ENCODE measurements around the gene COX5A. TPM values are rescaled to one million over a fixed set of nuclear protein-coding genes. Genes with fewer than 3 reads are reported as not detected.

COX5A gene
- total and polyA plus RNA-seq, 2 of the 13 experiments (the other 11 are each of a cell fraction or from before 2014, with no cell fraction given), result 158 to 218 TPM

DNA sequence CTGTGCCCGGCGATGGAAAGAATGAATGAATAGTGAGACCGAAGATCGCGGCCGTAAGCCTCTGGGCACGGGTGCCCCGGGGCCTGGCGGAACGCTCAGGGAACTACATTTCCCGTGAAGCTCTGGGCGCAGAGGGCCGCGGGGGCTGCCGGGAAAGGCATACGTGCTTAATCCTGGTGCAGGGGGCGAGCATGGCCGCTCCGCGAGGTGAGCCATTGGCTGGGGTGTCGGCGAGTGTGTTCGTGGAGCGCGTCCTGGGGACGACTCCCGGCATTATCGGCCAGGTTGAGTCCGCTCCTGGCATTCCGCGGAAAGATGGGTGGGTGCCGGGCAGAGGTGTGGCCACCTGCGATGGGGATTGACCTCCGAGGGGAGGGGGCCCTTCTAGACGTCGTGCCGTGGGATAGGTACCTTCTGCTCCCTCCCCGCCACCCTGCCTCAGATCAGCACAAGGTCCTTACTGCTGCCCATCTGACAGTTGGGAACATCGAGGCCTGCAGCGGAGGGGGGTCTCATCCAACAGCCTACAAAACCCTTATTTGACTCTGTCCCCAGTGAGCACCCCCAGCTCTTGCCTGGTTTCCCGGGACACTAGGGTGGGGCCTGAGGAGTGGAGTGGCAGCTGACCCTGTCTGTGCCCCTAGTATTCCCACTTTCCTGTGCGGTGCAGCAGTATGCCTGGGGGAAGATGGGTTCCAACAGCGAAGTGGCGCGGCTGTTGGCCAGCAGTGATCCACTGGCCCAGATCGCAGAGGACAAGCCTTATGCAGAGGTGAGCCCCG is 47.8 kb downstream of the COX5A start, which contains the start of gene MPI:
Gene MPI (plus strand): TSS at position 160 of the 782 bp plus-strand sequence. CDS start 32 bp downstream, at position 192.
- peak; percentile 32 for FAIRE-seq
- H3K4me1 ChIP-seq (ENCODE audit: insufficient read depth, low read length), result peaks cover 31% of the 10 kb centered on the region
- H3K4me2 ChIP-seq (ENCODE audit: low read depth, low read length), result peak within 1 kb of the TSS; percentile 84
- peak; percentile 96 for ATAC-seq
- H3K36me3 ChIP-seq (replicated peaks in 1 of 2; ENCODE audit: control insufficient read depth in 1 of 2, insufficient read depth in 2 of 2, low read length in 2 of 2), result peaks cover 11 to 15% of the 10 kb centered on the region in 2 experiments; a peak in 4 of 5 replicates
- H3K27me3 ChIP-seq (ENCODE audit: control insufficient read depth in 1 of 2, insufficient read depth in 2 of 2, low read length in 2 of 2), result no peaks in the 10 kb centered on the region; a peak in 1 of 5 replicates
- CTCF ChIA-PET (ENCODE audit: low intra/inter-chr PET ratio, low total read pairs), result no interaction called here
- DNase-seq (ENCODE audit: low spot score), result peak; percentile 75
- H3K9ac ChIP-seq (ENCODE audit: insufficient read depth, low read depth, low read length), result peak within 1 kb of the TSS; percentile 95
- 0% methylated on average over 7 of the region's 47 CpGs for WGBS (ENCODE audit: low lambda C conversion rate)
- BruUV-seq (replicated peaks), result TSS peak; percentile 84
- peak within 1 kb of the TSS; percentile 70 for H3K27ac ChIP-seq (ENCODE audit: extremely low read length, insufficient read depth, low read length)
- H3K79me2 ChIP-seq (ENCODE audit: insufficient read depth, low read length), result peaks cover 11% of the 10 kb centered on the region
- no peaks in the 10 kb centered on the region for H3K9me3 ChIP-seq (ENCODE audit: low read length)
- intact Hi-C loops (cut with micrococcal nuclease; ENCODE audit: unreplicated experiment) (no loop called here), in situ Hi-C loops (cut with HindIII; ENCODE audit: extremely low pct_ligation_motif_present, low pct_unique_long_range_greater_than_20kb) (no loop called here)
- H2AFZ ChIP-seq (ENCODE audit: low read length), result peak within 1 kb of the TSS; percentile 78
- H3K4me3 ChIP-seq (replicated peaks in 1 of 3; ENCODE audit: insufficient read depth in 1 of 3, low read depth in 2 of 3, low read length in 3 of 3), result peak within 1 kb of the TSS; percentile 73 to 99 (median 94)
- POLR2A ChIA-PET, result interaction anchor here (1.0 to 3.3 kb wide), 9 partner anchors 8 to 71 kb away, joined by 3 to 23 read pairs (median 4); partner anchors contain the start of genes FAM219B and SCAMP2
- no peaks in the 10 kb centered on the region; the same call in 1 of the 2 replicates for H4K20me1 ChIP-seq (ENCODE audit: insufficient read depth, low read length)
- TF ChIP-seq ZNF709 (CRISPR knock-in tag; IDR thresholded peaks at IDR 0.05), result peak; percentile 41; the same call in 1 of the 2 replicates
- TF ChIP-seq, protein P1, sequence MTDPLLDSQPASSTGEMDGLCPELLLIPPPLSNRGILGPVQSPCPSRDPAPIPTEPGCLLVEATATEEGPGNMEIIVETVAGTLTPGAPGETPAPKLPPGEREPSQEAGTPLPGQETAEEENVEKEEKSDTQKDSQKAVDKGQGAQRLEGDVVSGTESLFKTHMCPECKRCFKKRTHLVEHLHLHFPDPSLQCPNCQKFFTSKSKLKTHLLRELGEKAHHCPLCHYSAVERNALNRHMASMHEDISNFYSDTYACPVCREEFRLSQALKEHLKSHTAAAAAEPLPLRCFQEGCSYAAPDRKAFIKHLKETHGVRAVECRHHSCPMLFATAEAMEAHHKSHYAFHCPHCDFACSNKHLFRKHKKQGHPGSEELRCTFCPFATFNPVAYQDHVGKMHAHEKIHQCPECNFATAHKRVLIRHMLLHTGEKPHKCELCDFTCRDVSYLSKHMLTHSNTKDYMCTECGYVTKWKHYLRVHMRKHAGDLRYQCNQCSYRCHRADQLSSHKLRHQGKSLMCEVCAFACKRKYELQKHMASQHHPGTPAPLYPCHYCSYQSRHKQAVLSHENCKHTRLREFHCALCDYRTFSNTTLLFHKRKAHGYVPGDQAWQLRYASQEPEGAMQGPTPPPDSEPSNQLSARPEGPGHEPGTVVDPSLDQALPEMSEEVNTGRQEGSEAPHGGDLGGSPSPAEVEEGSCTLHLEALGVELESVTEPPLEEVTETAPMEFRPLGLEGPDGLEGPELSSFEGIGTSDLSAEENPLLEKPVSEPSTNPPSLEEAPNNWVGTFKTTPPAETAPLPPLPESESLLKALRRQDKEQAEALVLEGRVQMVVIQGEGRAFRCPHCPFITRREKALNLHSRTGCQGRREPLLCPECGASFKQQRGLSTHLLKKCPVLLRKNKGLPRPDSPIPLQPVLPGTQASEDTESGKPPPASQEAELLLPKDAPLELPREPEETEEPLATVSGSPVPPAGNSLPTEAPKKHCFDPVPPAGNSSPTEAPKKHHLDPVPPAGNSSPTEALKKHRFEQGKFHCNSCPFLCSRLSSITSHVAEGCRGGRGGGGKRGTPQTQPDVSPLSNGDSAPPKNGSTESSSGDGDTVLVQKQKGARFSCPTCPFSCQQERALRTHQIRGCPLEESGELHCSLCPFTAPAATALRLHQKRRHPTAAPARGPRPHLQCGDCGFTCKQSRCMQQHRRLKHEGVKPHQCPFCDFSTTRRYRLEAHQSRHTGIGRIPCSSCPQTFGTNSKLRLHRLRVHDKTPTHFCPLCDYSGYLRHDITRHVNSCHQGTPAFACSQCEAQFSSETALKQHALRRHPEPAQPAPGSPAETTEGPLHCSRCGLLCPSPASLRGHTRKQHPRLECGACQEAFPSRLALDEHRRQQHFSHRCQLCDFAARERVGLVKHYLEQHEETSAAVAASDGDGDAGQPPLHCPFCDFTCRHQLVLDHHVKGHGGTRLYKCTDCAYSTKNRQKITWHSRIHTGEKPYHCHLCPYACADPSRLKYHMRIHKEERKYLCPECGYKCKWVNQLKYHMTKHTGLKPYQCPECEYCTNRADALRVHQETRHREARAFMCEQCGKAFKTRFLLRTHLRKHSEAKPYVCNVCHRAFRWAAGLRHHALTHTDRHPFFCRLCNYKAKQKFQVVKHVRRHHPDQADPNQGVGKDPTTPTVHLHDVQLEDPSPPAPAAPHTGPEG (CRISPR knock-in tag; IDR thresholded peaks at IDR 0.05), result peak; percentile 47; the same call in 1 of the 2 replicates
- TF ChIP-seq, protein P2, sequence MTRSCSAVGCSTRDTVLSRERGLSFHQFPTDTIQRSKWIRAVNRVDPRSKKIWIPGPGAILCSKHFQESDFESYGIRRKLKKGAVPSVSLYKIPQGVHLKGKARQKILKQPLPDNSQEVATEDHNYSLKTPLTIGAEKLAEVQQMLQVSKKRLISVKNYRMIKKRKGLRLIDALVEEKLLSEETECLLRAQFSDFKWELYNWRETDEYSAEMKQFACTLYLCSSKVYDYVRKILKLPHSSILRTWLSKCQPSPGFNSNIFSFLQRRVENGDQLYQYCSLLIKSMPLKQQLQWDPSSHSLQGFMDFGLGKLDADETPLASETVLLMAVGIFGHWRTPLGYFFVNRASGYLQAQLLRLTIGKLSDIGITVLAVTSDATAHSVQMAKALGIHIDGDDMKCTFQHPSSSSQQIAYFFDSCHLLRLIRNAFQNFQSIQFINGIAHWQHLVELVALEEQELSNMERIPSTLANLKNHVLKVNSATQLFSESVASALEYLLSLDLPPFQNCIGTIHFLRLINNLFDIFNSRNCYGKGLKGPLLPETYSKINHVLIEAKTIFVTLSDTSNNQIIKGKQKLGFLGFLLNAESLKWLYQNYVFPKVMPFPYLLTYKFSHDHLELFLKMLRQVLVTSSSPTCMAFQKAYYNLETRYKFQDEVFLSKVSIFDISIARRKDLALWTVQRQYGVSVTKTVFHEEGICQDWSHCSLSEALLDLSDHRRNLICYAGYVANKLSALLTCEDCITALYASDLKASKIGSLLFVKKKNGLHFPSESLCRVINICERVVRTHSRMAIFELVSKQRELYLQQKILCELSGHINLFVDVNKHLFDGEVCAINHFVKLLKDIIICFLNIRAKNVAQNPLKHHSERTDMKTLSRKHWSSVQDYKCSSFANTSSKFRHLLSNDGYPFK (CRISPR knock-in tag; IDR thresholded peaks at IDR 0.05; ENCODE audit: borderline replicate concordance), result peak; percentile 84; the same call in 1 of the 2 replicates
- TF ChIP-seq TBX2 (CRISPR knock-in tag; IDR thresholded peaks at IDR 0.05; ENCODE audit: borderline replicate concordance), result peak; percentile 75
- TF ChIP-seq, protein P3, sequence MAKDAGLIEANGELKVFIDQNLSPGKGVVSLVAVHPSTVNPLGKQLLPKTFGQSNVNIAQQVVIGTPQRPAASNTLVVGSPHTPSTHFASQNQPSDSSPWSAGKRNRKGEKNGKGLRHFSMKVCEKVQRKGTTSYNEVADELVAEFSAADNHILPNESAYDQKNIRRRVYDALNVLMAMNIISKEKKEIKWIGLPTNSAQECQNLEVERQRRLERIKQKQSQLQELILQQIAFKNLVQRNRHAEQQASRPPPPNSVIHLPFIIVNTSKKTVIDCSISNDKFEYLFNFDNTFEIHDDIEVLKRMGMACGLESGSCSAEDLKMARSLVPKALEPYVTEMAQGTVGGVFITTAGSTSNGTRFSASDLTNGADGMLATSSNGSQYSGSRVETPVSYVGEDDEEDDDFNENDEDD (CRISPR knock-in tag; IDR thresholded peaks at IDR 0.05; ENCODE audit: borderline replicate concordance), result no peak
- TF ChIP-seq SNAI1 (CRISPR knock-in tag; IDR thresholded peaks at IDR 0.05; ENCODE audit: borderline replicate concordance), result no peak
- TF ChIP-seq ZBTB7A (CRISPR knock-in tag; IDR thresholded peaks at IDR 0.05), result 0 out of 2 replicates have a peak, but pooled peaks have one; percentile 68

Measured in HepG2 (cell line).